ENCODE data around the gene VWA8. TPM values are rescaled to one million over a fixed set of nuclear protein-coding genes. Genes with fewer than 3 reads are reported as not detected.

Gene VWA8
- total and polyA plus RNA-seq, 2 of the 8 experiments (the other 6 are each of a cell fraction or from before 2014, with no cell fraction given), result 5.9 to 19.6 TPM

- POLR2A ChIA-PET (ENCODE audit: partially characterized antibody), result no interaction called here
- CTCF ChIA-PET (ENCODE audit: partially characterized antibody), result no interaction called here
- DNase-seq (ENCODE audit: low read depth in 1 of 2, low spot score in 2 of 2) (no peak), FAIRE-seq (no peak)
- Histone ChIP-seq H3K18ac (ENCODE audit: extremely low read depth, low read length) (no peak overlapping the region), H2BK15ac (ENCODE audit: low read length) (no peak overlapping the region), H3K14ac (ENCODE audit: insufficient read length) (no peak overlapping the region), H3K36me3 (ENCODE audit: control insufficient read depth in 2 of 4, insufficient read depth in 4 of 4, low read length in 3 of 4) (no peaks in the 10 kb centered on the region), H3K23ac (ENCODE audit: insufficient read length) (no peak overlapping the region), H3K4ac (replicated peaks; ENCODE audit: insufficient read length, low read depth, low read length) (no peak overlapping the region), H2BK20ac (ENCODE audit: low read length) (no peak overlapping the region), H3K79me1 (ENCODE audit: low read depth, low read length) (no peaks in the 10 kb centered on the region), H3K9ac (replicated peaks in 1 of 4; ENCODE audit: extremely low read depth in 1 of 4, low read depth in 3 of 4, low read length in 3 of 4) (no peak overlapping the region), H4K20me1 (replicated peaks in 1 of 2; ENCODE audit: control insufficient read depth in 1 of 2, insufficient read depth in 2 of 2, low read length in 2 of 2) (no peaks in the 10 kb centered on the region), H3K4me3 (ENCODE audit: extremely low read depth in 1 of 4, insufficient read depth in 2 of 4, low read depth in 3 of 4, low read length in 4 of 4) (no peak overlapping the region), H3K79me2 (ENCODE audit: control insufficient read depth in 1 of 2, insufficient read depth in 2 of 2, low read length in 2 of 2) (no peaks in the 10 kb centered on the region), H3K4me1 (replicated peaks in 1 of 4; ENCODE audit: control insufficient read depth in 3 of 4, insufficient read depth in 4 of 4, low read length in 3 of 4) (no peaks in the 10 kb centered on the region), H3K27ac (ENCODE audit: low read depth, low read length) (no peak overlapping the region), H2AK5ac (ENCODE audit: low read depth, low read length) (no peak overlapping the region), H4K5ac (ENCODE audit: insufficient read length, low read depth, low read length) (no peak overlapping the region), H2BK12ac (ENCODE audit: low read depth, low read length) (no peak overlapping the region), H2AFZ (ENCODE audit: low read length) (no peak overlapping the region), H3K56ac (replicated peaks; ENCODE audit: insufficient read length, low read depth, low read length) (no peak overlapping the region), H2BK120ac (replicated peaks; ENCODE audit: low read depth, low read length) (no peak overlapping the region), H4K8ac (ENCODE audit: extremely low read depth, insufficient read depth, low read length) (no peak overlapping the region), H3K23me2 (ENCODE audit: low read depth, low read length) (no peaks in the 10 kb centered on the region), H2BK5ac (ENCODE audit: low read depth, low read length) (no peak overlapping the region), H4K91ac (replicated peaks; ENCODE audit: insufficient read length, low read length) (no peak overlapping the region), H3K27me3 (replicated peaks in 1 of 4; ENCODE audit: control insufficient read depth in 3 of 4, extremely low read depth in 1 of 4, insufficient read depth in 3 of 4, low read length in 3 of 4) (peaks cover 0 to 1% (median 0%) of the 10 kb centered on the region in 4 experiments; a peak in 1 of 7 replicates), H3K4me2 (ENCODE audit: insufficient read depth in 1 of 2, low read depth in 2 of 2, low read length in 2 of 2) (no peak overlapping the region), H3K9me3 (ENCODE audit: insufficient read depth in 2 of 2, low read depth in 1 of 2, low read length in 1 of 2) (no peaks in the 10 kb centered on the region)
- no peak for TF ChIP-seq CTBP2 (IDR thresholded peaks at IDR 0.05; ENCODE audit: borderline replicate concordance, insufficient read depth, insufficient read length, low read length)
- TF ChIP-seq SP4 (IDR thresholded peaks at IDR 0.05; ENCODE audit: low read length), result no peak
- no peak for TF ChIP-seq RNF2 (IDR thresholded peaks at IDR 0.05; ENCODE audit: borderline replicate concordance, low read depth, low read length, missing control alignments, poor library complexity, severe bottlenecking)
- no peak for TF ChIP-seq BCL11A (IDR thresholded peaks at IDR 0.05; ENCODE audit: low read depth in 2 of 2, low read length in 2 of 2)
These were observed 336.9 kb downstream of the VWA8 start for GRCh38 chr13:41624041-41624440.
